Measurements from ENCODE around the gene TRMT10A. TPM values are rescaled to one million over a fixed set of nuclear protein-coding genes. Genes with fewer than 3 reads are reported as not detected.

TRMT10A gene
- total RNA-seq, 1 donor from 2014 or later = 1.2 TPM

- no peak for TF ChIP-seq CTCF (IDR thresholded peaks at IDR 0.05)
- TF ChIP-seq POLR2AphosphoS5 (IDR thresholded peaks at IDR 0.05; ENCODE audit: insufficient read depth in 1 of 2, low read depth in 1 of 2) = no peak
- no peak for TF ChIP-seq POLR2A (IDR thresholded peaks at IDR 0.05)
- intact Hi-C loops (cut with DNase I) = no loop called here
- Histone ChIP-seq H3K27ac (no peak overlapping the region), H3K36me3 (no peaks in the 10 kb centered on the region), H3K27me3 (no peaks in the 10 kb centered on the region), H3K4me1 (no peaks in the 10 kb centered on the region), H3K4me3 (no peak overlapping the region), H3K9me3 (no peaks in the 10 kb centered on the region)
- DNase-seq (ENCODE audit: extremely low spot score in 2 of 2) = no peak
Measured at GRCh38 chr4:99587309-99587708, 23.5 kb upstream of the TRMT10A start.

- no peak overlapping the region for H3K4me3 ChIP-seq
- TF ChIP-seq POLR2A (IDR thresholded peaks at IDR 0.05) (no peak), CTCF (IDR thresholded peaks at IDR 0.05) (no peak), POLR2AphosphoS5 (IDR thresholded peaks at IDR 0.05; ENCODE audit: insufficient read depth in 1 of 2, low read depth in 1 of 2) (no peak)
- DNase-seq (ENCODE audit: extremely low spot score in 2 of 2) = no peak
- H3K9me3 ChIP-seq = no peaks in the 10 kb centered on the region
- no peaks in the 10 kb centered on the region for H3K4me1 ChIP-seq
- no peak overlapping the region for H3K27ac ChIP-seq
- no peaks in the 10 kb centered on the region for H3K36me3 ChIP-seq
- H3K27me3 ChIP-seq = no peaks in the 10 kb centered on the region
- intact Hi-C loops (cut with DNase I) = no loop called here
Measured at GRCh38 chr4:99586797-99587196, 23.0 kb upstream of the TRMT10A start.

GRCh38 chr4:99586322-99586721 lies 22.5 kb upstream of the TRMT10A start:
- Histone ChIP-seq H3K27ac (no peak overlapping the region), H3K27me3 (no peaks in the 10 kb centered on the region), H3K36me3 (no peaks in the 10 kb centered on the region), H3K4me1 (no peaks in the 10 kb centered on the region), H3K9me3 (no peaks in the 10 kb centered on the region), H3K4me3 (no peak overlapping the region)
- DNase-seq (ENCODE audit: extremely low spot score in 2 of 2) = no peak
- intact Hi-C loops (cut with DNase I) = no loop called here
- TF ChIP-seq POLR2AphosphoS5 (IDR thresholded peaks at IDR 0.05; ENCODE audit: insufficient read depth in 1 of 2, low read depth in 1 of 2) (no peak), CTCF (IDR thresholded peaks at IDR 0.05) (no peak), POLR2A (IDR thresholded peaks at IDR 0.05) (no peak)

- no peak for DNase-seq (ENCODE audit: extremely low spot score in 2 of 2)
- no peaks in the 10 kb centered on the region for H3K9me3 ChIP-seq
- intact Hi-C loops (cut with DNase I) = no loop called here
- TF ChIP-seq POLR2A (IDR thresholded peaks at IDR 0.05) (no peak), POLR2AphosphoS5 (IDR thresholded peaks at IDR 0.05; ENCODE audit: insufficient read depth in 1 of 2, low read depth in 1 of 2) (no peak), CTCF (IDR thresholded peaks at IDR 0.05) (no peak)
- H3K27me3 ChIP-seq = no peaks in the 10 kb centered on the region
- no peak overlapping the region for H3K4me3 ChIP-seq
- no peaks in the 10 kb centered on the region for H3K36me3 ChIP-seq
- H3K4me1 ChIP-seq = no peaks in the 10 kb centered on the region
- no peak overlapping the region for H3K27ac ChIP-seq
Measured at GRCh38 chr4:99585516-99585915, 21.7 kb upstream of the TRMT10A start.

- intact Hi-C loops (cut with DNase I) = no loop called here
- H3K27me3 ChIP-seq = no peaks in the 10 kb centered on the region
- no peak for TF ChIP-seq CTCF (IDR thresholded peaks at IDR 0.05)
- TF ChIP-seq POLR2AphosphoS5 (IDR thresholded peaks at IDR 0.05; ENCODE audit: insufficient read depth in 1 of 2, low read depth in 1 of 2) = no peak
- no peak for TF ChIP-seq POLR2A (IDR thresholded peaks at IDR 0.05)
- no peaks in the 10 kb centered on the region for H3K9me3 ChIP-seq
- no peak overlapping the region for H3K4me3 ChIP-seq
- DNase-seq (ENCODE audit: extremely low spot score in 2 of 2) = no peak
- no peak overlapping the region for H3K27ac ChIP-seq
- no peaks in the 10 kb centered on the region for H3K36me3 ChIP-seq
- no peaks in the 10 kb centered on the region for H3K4me1 ChIP-seq
Measured at GRCh38 chr4:99578714-99579113, 14.9 kb upstream of the TRMT10A start.

Data from vagina (tissue), 2 donors.